NK-92 (cell line): ENCODE data around the gene DUSP7.
"Not testable (repeated sequence)": the region's sequence is repeated elsewhere in the genome, so short reads cannot be mapped to it uniquely, and the experiment has no call there.

Source experiments
- DNase-seq: peaks from one replicate; lab custom pipeline; 2025; ENCODE audit not compliant: unreplicated experiment; lab: John Stamatoyannopoulos, UW

Gene DUSP7

GRCh38 chr3:52049503-52049902, 6.9 kb downstream of the DUSP7 start:
- DNase-seq, result no peak

- no peak for DNase-seq
These were observed 8.9 kb downstream of the DUSP7 start for GRCh38 chr3:52047295-52047960.

- no peak for DNase-seq
These were observed 9.5 kb downstream of the DUSP7 start for GRCh38 chr3:52046902-52047239.

GRCh38 chr3:52046186-52046901, 10.0 kb downstream of the DUSP7 start:
- DNase-seq, result no peak

GRCh38 chr3:52044869-52045619, 11.3 kb downstream of the DUSP7 start:
- DNase-seq, result no peak

GRCh38 chr3:52043750-52044149, 12.6 kb downstream of the DUSP7 start:
- no peak for DNase-seq

GRCh38 chr3:52043039-52043438, 13.3 kb downstream of the DUSP7 start:
- DNase-seq, result not testable (repeated sequence)

- DNase-seq, result no peak
These were observed 15.1 kb downstream of the DUSP7 start for GRCh38 chr3:52041118-52041731.

GRCh38 chr3:52040600-52040999, 15.8 kb downstream of the DUSP7 start:
- no peak for DNase-seq

- DNase-seq, result no peak
These were observed 16.5 kb downstream of the DUSP7 start for GRCh38 chr3:52039846-52040245.

- no peak for DNase-seq
These were observed 16.9 kb downstream of the DUSP7 start for GRCh38 chr3:52039426-52039825.

- DNase-seq, result no peak
These were observed 18.1 kb downstream of the DUSP7 start for GRCh38 chr3:52038227-52038626.

- no peak for DNase-seq
These were observed 19.1 kb downstream of the DUSP7 start for GRCh38 chr3:52037291-52037690.

GRCh38 chr3:52036829-52037228, 19.5 kb downstream of the DUSP7 start:
- no peak for DNase-seq

- DNase-seq, result no peak
These were observed 20.1 kb downstream of the DUSP7 start for GRCh38 chr3:52036222-52036694.

GRCh38 chr3:52034651-52035050, 21.7 kb downstream of the DUSP7 start:
- DNase-seq, result no peak

- DNase-seq, result no peak
These were observed 22.2 kb downstream of the DUSP7 start for GRCh38 chr3:52034212-52034611.

GRCh38 chr3:52033748-52034147, 22.6 kb downstream of the DUSP7 start:
- DNase-seq, result not testable (repeated sequence)

GRCh38 chr3:52032702-52033408, 23.5 kb downstream of the DUSP7 start:
- DNase-seq, result no peak

GRCh38 chr3:52031896-52032295, 24.5 kb downstream of the DUSP7 start:
- DNase-seq, result no peak
